ENCODE data around the gene PDLIM5.
"Not testable (repeated sequence)": the region's sequence is repeated elsewhere in the genome, so short reads cannot be mapped to it uniquely, and the experiment has no call there.

The PDLIM5 gene

GRCh38 chr4:94613248-94613647 is 161.5 kb downstream of the PDLIM5 start:
- DNase-seq, result no peak

GRCh38 chr4:94615451-94615850 is 163.7 kb downstream of the PDLIM5 start:
- DNase-seq, result no peak

- DNase-seq, result no peak
These were observed 169.8 kb downstream of the PDLIM5 start for GRCh38 chr4:94621491-94622080.

GRCh38 chr4:94623126-94623911 is 171.6 kb downstream of the PDLIM5 start:
- DNase-seq, result no peak

- no peak for DNase-seq
These were observed 175.2 kb downstream of the PDLIM5 start for GRCh38 chr4:94626942-94627341.

GRCh38 chr4:94629058-94629457 is 177.3 kb downstream of the PDLIM5 start:
- not testable (repeated sequence) for DNase-seq

GRCh38 chr4:94629837-94630236 is 178.1 kb downstream of the PDLIM5 start:
- DNase-seq, result no peak

GRCh38 chr4:94634271-94634670 is 182.5 kb downstream of the PDLIM5 start:
- DNase-seq, result no peak

- no peak for DNase-seq
These were observed 183.4 kb downstream of the PDLIM5 start for GRCh38 chr4:94635177-94635576.

- no peak for DNase-seq
These were observed 184.3 kb downstream of the PDLIM5 start for GRCh38 chr4:94636004-94636403.

- no peak for DNase-seq
These were observed 187.6 kb downstream of the PDLIM5 start for GRCh38 chr4:94639298-94639697.

- DNase-seq, result no peak
These were observed 188.4 kb downstream of the PDLIM5 start for GRCh38 chr4:94640151-94640550.

GRCh38 chr4:94641702-94642560 is 190.2 kb downstream of the PDLIM5 start:
- DNase-seq, result no peak

GRCh38 chr4:94642561-94642866 is 190.8 kb downstream of the PDLIM5 start:
- no peak for DNase-seq

- DNase-seq, result no peak
These were observed 197.0 kb downstream of the PDLIM5 start for GRCh38 chr4:94648699-94649098.

GRCh38 chr4:94649381-94650133 is 197.8 kb downstream of the PDLIM5 start:
- DNase-seq, result no peak

- DNase-seq, result no peak
These were observed 198.4 kb downstream of the PDLIM5 start for GRCh38 chr4:94650134-94650495.

- DNase-seq, result no peak
These were observed 198.9 kb downstream of the PDLIM5 start for GRCh38 chr4:94650690-94651089.

GRCh38 chr4:94653095-94653649 is 201.4 kb downstream of the PDLIM5 start:
- DNase-seq, result no peak

- no peak for DNase-seq
These were observed 202.4 kb downstream of the PDLIM5 start for GRCh38 chr4:94653984-94654609.

- DNase-seq, result no peak
These were observed 203.0 kb downstream of the PDLIM5 start for GRCh38 chr4:94654714-94655113.

- DNase-seq, result no peak
These were observed 208.9 kb downstream of the PDLIM5 start for GRCh38 chr4:94660614-94661013.

All from NCI-H146 (cell line).